ENCODE measurements around the gene PLIN3. TPM values are rescaled to one million over a fixed set of nuclear protein-coding genes. Genes with fewer than 3 reads are reported as not detected.
A peak's percentile ranks its signal among the peaks of the same experiment; 100 is the strongest.

PLIN3 gene
- total RNA-seq, 2 experiments from 2014 or later, result 81.3 to 115 TPM

DNA sequence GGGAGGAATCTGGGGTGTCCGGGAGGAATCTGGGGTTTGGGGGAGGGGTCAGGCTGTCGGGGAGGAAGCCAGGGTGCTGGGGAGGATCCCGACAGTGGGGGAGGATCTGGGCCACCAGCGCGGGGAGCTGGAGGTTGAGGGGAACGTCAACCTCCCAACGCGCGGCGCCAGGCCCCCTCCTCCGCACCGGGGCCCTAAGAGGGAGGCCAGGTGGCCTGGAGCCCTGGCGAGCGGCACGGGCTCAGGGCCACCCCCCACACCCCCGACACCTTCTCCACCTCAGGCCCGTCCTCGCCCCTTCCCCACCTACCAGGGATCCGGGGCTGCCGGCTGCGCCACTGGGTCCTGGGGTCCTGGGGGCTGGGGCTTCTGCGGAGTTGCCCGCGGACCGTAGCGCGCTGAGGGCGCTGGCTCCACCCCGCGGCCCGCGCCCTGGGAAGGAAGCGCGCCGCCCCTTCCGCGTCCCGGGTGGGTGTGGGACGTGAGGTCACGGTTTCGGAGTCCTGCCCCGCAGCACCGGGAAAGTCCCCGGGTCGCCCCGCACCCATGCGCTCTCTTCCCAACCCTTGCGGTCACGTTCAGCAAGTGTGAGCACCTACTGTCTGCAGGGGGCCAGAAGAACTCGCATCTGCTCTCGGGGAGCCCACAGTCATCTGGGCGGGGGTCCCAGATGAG is 36.0 kb downstream of the PLIN3 start, which contains the start of gene TICAM1:
TSS of gene TICAM1 (minus strand) at position 409 of the 675 bp plus-strand sequence. CDS start 13,335 bp downstream, outside the sequence.
- Histone ChIP-seq H3K4me1 (ENCODE audit: insufficient read depth, low read length, poor library complexity, severe bottlenecking) (peaks cover 46% of the 10 kb centered on the region), H3K4me3 (ENCODE audit: low read depth, low read length, poor library complexity, severe bottlenecking) (peak within 1 kb of the TSS; percentile 76), H4K20me1 (ENCODE audit: insufficient read depth, low read length) (no peaks in the 10 kb centered on the region), H3K9me3 (ENCODE audit: low read length) (no peaks in the 10 kb centered on the region), H3K4me2 (ENCODE audit: low read length) (peak within 1 kb of the TSS; percentile 73), H3K79me2 (ENCODE audit: insufficient read depth, low read depth, low read length) (peaks cover 52% of the 10 kb centered on the region), H3K9me2 (ENCODE audit: insufficient read depth, low read length) (no peaks in the 10 kb centered on the region), H3K27ac (ENCODE audit: low read depth, low read length, poor library complexity, severe bottlenecking) (peak within 1 kb of the TSS; percentile 77), H2AFZ (ENCODE audit: low read length) (peak within 1 kb of the TSS; percentile 60), H3K36me3 (ENCODE audit: insufficient read depth, low read length) (peaks cover 12% of the 10 kb centered on the region)
- ChIA-PET POLR2A (interaction anchor here (0.5 to 1.7 kb wide), 3 partner anchors 18 to 214 kb away, joined by 3 to 7 read pairs (median 7); no protein-coding TSS in a partner anchor), CTCF (ENCODE audit: unreplicated experiment) (no interaction called here)
- intact Hi-C loops (cut with micrococcal nuclease; ENCODE audit: unreplicated experiment), result loop anchor here (1.0 kb wide), 1 partner anchor 18 kb away; no protein-coding TSS in a partner anchor
- BruUV-seq (replicated peaks), result no TSS peak
- TF ChIP-seq EZH2phosphoT487 (IDR thresholded peaks at IDR 0.05; ENCODE audit: borderline replicate concordance, low read depth, low read length) (no peak), CTCF (conservative IDR thresholded peaks at IDR 0.05; ENCODE audit: low read length) (0 out of 2 replicates have a peak, but pooled peaks have one; percentile 28)
- peak; percentile 70 for DNase-seq (ENCODE audit: low spot score)

DNA sequence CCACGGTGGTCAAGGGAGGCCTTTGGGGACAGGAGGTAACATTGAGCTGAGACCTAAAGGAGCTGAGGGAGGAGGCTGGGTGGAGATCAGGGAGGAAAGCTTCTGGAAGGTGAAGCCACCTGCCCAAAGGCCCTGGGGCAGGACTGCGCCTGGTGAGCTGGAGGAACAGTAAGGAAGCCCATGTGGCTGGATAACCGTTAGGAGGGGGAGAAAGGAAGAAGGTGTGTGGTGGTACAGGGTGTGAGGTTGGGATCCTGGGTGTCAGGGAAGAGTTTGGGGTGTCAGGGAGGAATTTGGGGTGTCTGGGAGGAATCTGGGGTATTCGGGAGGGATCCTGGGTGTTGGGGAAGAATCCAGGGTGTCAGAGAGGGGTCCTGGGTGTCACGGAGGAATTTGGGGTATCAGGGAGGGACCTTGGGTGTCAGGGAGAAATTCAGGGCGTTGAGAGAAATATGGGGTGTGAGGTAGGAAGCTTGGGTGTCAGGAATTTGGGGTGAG is 36.6 kb downstream of the PLIN3 start:
- no peaks in the 10 kb centered on the region for H3K9me3 ChIP-seq (ENCODE audit: low read length)
- peaks cover 46% of the 10 kb centered on the region for H3K4me1 ChIP-seq (ENCODE audit: insufficient read depth, low read length, poor library complexity, severe bottlenecking)
- H3K79me2 ChIP-seq (ENCODE audit: insufficient read depth, low read depth, low read length), result peaks cover 58% of the 10 kb centered on the region
- TSS peak; percentile 86 for BruUV-seq (replicated peaks)
- peak overlapping the region; percentile 77 for H3K27ac ChIP-seq (ENCODE audit: low read depth, low read length, poor library complexity, severe bottlenecking)
- no peak overlapping the region; the same call in 1 of the 2 replicates for H2AFZ ChIP-seq (ENCODE audit: low read length)
- H3K4me3 ChIP-seq (ENCODE audit: low read depth, low read length, poor library complexity, severe bottlenecking), result peak overlapping the region; percentile 76
- POLR2A ChIA-PET, result interaction anchor here (0.5 to 1.7 kb wide), 3 partner anchors 19 to 215 kb away, joined by 3 to 7 read pairs (median 7); no protein-coding TSS in a partner anchor
- CTCF ChIA-PET (ENCODE audit: unreplicated experiment), result no interaction called here
- H3K9me2 ChIP-seq (ENCODE audit: insufficient read depth, low read length), result no peaks in the 10 kb centered on the region
- intact Hi-C loops (cut with micrococcal nuclease; ENCODE audit: unreplicated experiment), result loop anchor here (1.0 kb wide), 1 partner anchor 18 kb away; no protein-coding TSS in a partner anchor
- no peaks in the 10 kb centered on the region for H4K20me1 ChIP-seq (ENCODE audit: insufficient read depth, low read length)
- TF ChIP-seq EZH2phosphoT487 (IDR thresholded peaks at IDR 0.05; ENCODE audit: borderline replicate concordance, low read depth, low read length) (no peak), CTCF (conservative IDR thresholded peaks at IDR 0.05; ENCODE audit: low read length) (no peak)
- H3K4me2 ChIP-seq (ENCODE audit: low read length), result peak overlapping the region; percentile 73
- peak; percentile 32 for DNase-seq (ENCODE audit: low spot score)
- peaks cover 12% of the 10 kb centered on the region for H3K36me3 ChIP-seq (ENCODE audit: insufficient read depth, low read length)
